ENCODE measurements around the gene SNX13. TPM values are rescaled to one million over a fixed set of nuclear protein-coding genes. Genes with fewer than 3 reads are reported as not detected.

Gene SNX13
- total RNA-seq, 4 donors from 2014 or later: 59.2 to 88.4 (median 68.9) TPM

- no peak for TF ChIP-seq CTCF (IDR thresholded peaks at IDR 0.05)
- ATAC-seq (ENCODE audit: low FRiP score): no peak
These were observed 25.3 kb upstream of the SNX13 start for GRCh38 chr7:17965603-17966002.

GRCh38 chr7:17963281-17963680 is 23.0 kb upstream of the SNX13 start:
- TF ChIP-seq CTCF (IDR thresholded peaks at IDR 0.05): no peak
- DNase-seq (ENCODE audit: low spot score): no peak
- ATAC-seq (ENCODE audit: low FRiP score): no peak

More at GRCh38 chr7:17965603-17966002, 25.3 kb upstream of the SNX13 start:
- no peak for DNase-seq (ENCODE audit: low spot score)

- TF ChIP-seq CTCF (IDR thresholded peaks at IDR 0.05): no peak
- DNase-seq (ENCODE audit: low spot score) (no peak), ATAC-seq (ENCODE audit: low FRiP score) (no peak)
These were observed 22.4 kb upstream of the SNX13 start for GRCh38 chr7:17962652-17963051.

GRCh38 chr7:17957871-17958270 is 17.6 kb upstream of the SNX13 start:
- ATAC-seq (ENCODE audit: low FRiP score) (no peak), DNase-seq (ENCODE audit: low spot score) (no peak)
- no peak for TF ChIP-seq CTCF (IDR thresholded peaks at IDR 0.05)

- DNase-seq (ENCODE audit: low spot score) (no peak), ATAC-seq (ENCODE audit: low FRiP score) (no peak)
- no peak for TF ChIP-seq CTCF (IDR thresholded peaks at IDR 0.05)
These were observed 12.1 kb upstream of the SNX13 start for GRCh38 chr7:17952387-17952786.

- no peak for ATAC-seq (ENCODE audit: low FRiP score)
- no peak for TF ChIP-seq CTCF (IDR thresholded peaks at IDR 0.05)
These were observed 11.5 kb upstream of the SNX13 start for GRCh38 chr7:17951742-17952254.

GRCh38 chr7:17948526-17949238 is 8.4 kb upstream of the SNX13 start:
- no peak for TF ChIP-seq CTCF (IDR thresholded peaks at IDR 0.05)
- DNase-seq (ENCODE audit: low spot score): no peak
- ATAC-seq (ENCODE audit: low FRiP score): peak; percentile 66

More at GRCh38 chr7:17951742-17952254, 11.5 kb upstream of the SNX13 start:
- no peak for DNase-seq (ENCODE audit: low spot score)
